ENCODE results near the gene UAP1.

DNA sequence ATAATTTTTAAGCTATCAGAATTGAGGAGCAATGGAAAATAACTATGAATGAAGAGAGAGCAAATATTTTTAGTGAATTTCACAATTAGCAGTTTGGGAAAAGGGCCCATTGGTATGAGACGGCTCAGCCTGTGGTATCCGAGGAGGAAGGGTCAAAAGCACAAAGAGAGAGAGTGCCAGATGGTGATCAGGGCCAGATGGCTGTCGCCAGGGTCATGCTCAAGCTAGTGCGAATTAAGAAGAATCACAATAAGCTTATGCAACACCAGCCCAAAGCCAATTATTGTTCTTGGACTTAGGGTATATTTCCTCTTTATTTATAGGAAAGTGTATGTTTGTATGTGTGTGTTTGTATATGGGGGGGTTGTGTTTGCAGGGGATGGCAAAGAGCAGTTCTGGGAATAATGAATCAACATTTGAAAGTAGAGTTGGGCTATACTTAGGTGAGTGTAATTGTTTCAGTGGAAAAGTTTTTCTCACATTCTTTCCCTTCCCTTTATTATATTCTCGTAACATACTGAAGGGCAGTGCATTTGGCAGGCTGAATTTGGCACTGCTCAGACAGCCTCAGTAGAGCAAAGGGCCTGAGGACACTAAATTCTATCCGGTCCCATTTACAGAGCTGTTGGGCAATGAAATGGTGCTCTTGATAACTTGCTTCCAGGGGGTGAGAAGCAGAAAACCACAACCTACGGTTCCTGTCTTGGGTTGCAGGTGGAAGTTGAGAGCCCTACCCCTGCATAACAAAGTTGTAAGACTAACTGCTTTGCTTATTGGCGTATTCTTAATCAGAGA lies 51.3 kb downstream of the UAP1 start:
- TF ChIP-seq, protein P1, sequence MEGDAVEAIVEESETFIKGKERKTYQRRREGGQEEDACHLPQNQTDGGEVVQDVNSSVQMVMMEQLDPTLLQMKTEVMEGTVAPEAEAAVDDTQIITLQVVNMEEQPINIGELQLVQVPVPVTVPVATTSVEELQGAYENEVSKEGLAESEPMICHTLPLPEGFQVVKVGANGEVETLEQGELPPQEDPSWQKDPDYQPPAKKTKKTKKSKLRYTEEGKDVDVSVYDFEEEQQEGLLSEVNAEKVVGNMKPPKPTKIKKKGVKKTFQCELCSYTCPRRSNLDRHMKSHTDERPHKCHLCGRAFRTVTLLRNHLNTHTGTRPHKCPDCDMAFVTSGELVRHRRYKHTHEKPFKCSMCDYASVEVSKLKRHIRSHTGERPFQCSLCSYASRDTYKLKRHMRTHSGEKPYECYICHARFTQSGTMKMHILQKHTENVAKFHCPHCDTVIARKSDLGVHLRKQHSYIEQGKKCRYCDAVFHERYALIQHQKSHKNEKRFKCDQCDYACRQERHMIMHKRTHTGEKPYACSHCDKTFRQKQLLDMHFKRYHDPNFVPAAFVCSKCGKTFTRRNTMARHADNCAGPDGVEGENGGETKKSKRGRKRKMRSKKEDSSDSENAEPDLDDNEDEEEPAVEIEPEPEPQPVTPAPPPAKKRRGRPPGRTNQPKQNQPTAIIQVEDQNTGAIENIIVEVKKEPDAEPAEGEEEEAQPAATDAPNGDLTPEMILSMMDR (conservative IDR thresholded peaks at IDR 0.05; ENCODE audit: low read length) = no peak
- TF ChIP-seq EZH2phosphoT487 (IDR thresholded peaks at IDR 0.05; ENCODE audit: borderline replicate concordance, low read depth, low read length) = no peak

Data from OCI-LY7 (cell line).